NCI-H1417 treated with DMSO at 0.1 percent for 48 hours (cell line): ENCODE measurements around the gene DOHH.

Experiments used
- DNase-seq: peaks from one replicate; lab custom pipeline; 2025; lab: John Stamatoyannopoulos, UW

DOHH gene

DNA sequence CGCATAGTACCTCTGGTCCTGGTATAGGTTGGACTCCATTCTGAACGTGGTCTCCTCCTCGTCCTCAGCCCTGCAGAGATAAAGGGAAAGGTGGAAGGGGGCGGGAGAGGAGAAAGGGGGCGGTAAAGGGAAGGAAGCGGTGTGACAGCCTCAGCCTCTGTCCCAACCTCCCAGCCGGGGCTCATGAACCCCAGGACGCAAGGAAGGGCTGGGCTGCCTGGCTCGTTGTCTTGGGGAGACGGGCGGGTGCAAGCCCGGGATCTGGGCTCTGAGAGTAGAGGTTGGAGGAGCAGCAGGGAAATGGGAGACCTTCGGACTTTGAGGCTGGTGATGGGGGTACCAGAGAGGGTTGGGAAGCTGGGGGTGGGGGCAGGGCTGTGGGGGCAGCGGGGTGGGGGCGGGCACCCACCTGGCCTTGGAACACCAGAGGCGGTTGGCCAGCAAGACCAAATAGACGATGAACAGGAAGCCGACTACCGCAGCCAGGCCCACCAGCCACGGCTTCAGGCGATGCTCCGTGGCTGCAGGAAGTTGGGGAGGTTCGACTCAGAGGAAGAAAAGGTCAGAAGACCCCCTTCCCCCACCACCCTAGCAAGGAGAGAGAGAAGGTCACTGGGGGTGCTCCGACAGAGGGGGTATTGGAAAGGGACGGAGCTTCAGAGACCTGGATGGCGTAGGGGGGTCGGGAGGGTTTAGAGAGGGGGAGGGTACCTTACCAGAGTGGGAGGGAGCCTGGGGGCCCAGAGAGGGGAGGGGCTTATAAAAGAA is 21.9 kb downstream of the DOHH start:
- no peak for DNase-seq

- no peak for DNase-seq
These were observed 22.5 kb downstream of the DOHH start for GRCh38 chr19:3477951-3478350.

DNA sequence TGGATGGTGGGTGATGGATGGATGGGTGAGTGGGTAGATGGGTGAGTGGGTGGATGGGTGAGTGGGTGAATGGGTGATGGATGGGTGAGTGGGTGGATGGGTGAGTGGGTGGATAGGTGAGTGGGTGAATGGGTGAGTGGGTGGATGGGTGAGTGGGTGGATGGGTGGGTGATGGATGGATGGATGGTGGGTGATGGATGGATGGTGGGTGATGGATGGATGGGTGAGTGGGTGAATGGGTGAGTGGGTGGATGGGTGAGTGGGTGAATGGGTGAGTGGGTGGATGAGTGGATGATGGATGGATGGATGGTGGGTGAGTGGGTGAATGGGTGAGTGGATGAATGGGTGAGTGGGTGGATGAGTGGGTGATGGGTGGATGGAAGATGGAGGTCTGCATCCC is 23.0 kb downstream of the DOHH start:
- DNase-seq: no peak

DNA sequence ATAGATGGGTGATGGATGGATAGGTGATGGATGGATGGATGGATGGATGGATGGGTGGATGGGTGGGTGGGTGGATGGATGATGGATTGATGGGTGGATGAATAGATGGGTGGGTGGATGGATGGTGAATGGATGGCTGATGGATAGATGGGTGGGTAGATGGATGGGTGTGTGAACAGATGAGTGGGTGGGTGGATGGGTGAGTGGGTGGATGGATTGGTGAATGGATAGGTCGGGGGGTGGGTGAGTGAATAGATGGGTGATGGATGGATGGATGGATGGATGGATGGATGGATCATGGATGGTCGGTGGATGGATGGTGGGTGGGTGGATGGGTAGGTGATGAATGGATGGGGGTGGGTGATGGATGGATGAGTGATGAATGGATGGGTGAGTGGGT is 23.6 kb downstream of the DOHH start:
- DNase-seq: no peak

- DNase-seq: no peak
These were observed 25.0 kb downstream of the DOHH start for GRCh38 chr19:3475449-3475848.

DNA sequence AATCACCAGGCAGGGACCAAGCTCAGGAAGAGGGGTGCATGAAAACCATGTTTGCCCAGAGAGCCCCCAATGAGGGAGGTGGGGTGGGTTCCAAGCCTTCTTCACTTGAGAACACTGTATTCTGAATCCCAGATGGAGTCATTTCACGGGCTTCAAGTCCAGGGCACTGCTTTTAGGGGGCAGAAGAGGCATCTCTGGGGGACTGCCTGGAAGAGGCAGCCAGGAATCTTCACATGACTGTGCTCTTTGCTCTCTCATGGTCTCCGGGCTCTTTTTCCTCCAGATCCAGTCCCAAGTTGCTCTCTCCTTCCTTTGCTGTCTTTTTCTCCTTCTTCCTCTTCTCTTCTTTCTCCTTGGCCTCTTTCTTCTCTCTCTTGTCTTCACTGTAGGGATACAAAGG is 25.9 kb downstream of the DOHH start:
- no peak for DNase-seq

DNA sequence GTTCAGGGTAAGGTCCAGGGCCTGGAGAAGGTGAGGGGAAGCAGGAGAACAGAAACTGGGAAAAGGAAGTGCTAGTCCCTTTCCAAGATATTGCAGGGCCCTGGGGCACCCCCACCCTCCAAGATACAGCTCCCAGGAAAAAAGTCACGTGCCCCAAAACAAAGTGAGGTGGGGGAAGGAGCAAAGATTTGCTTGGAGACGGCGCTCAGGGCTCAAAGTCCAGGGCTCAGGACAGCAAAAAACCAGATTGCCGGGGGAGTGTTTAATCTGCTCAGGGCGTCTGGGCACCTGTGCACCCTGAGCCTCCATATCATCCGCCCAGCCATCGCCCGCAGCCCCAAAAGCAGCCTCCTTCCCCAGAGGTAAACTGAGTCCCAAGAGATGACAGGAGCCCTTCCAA is 26.5 kb downstream of the DOHH start:
- no peak for DNase-seq

GRCh38 chr19:3471954-3472655 is 28.4 kb downstream of the DOHH start:
- DNase-seq: no peak

DNA sequence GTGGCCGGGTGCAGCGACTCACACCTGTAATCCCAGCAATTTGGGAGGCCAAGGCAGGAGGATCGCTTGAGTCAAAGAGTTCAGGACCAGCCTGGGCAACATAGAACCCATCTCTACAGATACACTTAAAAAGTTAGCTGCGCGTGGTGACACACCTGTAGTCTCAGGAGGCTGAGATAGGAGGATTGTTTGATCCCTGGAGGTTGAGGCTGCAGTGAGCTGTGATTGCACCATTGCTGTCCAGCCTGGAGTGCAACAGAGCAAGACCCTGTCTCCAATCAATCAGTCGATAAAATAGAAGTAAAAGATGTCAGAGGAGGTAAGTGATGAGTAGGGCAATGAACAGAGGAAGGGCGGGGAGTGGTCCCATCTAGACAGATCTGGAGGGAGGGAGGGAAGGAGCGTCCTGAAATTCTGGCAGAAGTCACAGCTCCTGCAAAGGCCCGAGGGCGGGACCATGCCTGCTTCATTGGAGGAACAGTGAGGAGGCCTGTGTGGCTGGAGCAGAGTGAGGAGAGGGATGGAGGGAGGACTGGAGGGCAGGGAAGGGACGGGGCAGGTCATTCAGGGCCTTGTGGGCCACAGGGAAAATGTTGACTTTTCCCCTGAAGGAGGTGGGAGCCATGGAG is 29.9 kb downstream of the DOHH start:
- DNase-seq: no peak

GRCh38 chr19:3469638-3470499 is 30.6 kb downstream of the DOHH start:
- no peak for DNase-seq

DNA sequence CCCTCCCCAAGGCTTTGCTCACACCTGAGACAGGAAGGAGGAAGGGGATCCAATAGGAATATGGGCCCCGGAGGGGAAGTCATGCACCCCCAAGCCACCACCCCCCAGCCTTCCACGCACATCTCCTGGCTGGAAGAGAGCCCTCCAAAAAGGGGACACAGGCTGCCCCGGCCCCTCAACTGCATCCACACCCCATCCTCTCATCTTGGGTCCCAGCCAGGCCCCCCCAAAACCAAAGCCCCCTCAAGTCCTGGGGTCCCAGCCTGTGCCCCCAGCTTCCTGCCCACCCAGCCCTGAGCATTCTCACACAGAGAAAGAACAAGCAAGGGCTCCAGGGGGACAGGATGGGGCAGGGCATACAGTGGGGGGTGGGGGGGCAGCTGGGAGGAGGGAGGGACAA is 32.3 kb downstream of the DOHH start:
- DNase-seq: no peak

DNA sequence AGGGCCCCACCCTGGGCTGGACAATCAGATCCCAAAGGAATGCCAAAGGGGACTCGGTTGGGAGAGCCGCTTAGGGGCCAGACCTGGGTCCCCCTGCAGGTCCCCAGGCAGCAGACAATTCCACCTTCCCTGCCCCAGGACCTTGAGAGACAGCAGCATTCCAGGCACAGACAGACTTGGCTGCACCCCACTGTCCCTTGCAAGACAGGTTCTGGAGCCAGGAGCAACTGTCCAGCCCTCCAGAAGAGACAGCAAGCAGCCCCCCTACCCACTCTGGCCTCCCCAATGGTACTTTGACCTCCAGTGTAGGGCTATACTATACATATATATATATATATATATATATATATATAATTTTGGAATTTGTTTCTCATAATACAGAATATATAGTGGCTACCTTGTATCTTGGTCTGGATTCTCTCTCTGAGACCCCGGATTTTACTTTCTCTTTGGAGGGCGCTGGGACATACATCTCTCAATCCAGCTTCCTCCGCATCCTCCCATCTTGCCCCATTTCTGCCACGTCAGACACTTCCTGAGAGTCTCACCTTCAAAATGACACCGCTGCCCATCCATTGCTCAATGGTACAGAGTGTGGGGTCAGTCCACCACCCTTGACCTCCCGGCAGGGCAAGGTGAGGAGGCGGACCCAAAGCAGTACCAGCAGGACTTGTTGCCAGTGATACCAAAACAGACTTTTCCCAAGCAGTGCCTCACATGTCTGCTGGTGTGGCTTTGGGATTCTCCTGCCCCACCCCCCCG is 32.9 kb downstream of the DOHH start:
- no peak for DNase-seq

DNA sequence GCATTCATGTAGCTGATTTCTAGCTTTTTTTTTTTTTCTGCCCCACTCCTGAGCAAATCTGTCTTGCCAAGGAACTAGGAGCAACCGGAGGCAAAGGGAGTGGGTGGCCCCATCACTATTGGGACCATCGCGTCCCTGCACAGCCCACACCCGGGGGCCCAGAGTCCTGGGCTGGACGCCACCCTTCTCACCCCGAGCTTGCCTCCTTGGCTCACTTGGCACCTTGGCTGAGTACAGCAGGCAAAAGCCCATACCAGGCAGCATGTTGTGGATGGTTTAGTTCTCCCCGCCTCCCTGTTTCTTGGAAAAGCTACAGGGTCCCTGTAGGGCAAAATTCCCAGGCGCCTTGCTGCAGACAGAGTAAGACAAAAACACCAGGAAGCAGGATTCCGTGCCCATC is 33.8 kb downstream of the DOHH start:
- DNase-seq: no peak

GRCh38 chr19:3465552-3465951 is 34.9 kb downstream of the DOHH start:
- DNase-seq: no peak

DNA sequence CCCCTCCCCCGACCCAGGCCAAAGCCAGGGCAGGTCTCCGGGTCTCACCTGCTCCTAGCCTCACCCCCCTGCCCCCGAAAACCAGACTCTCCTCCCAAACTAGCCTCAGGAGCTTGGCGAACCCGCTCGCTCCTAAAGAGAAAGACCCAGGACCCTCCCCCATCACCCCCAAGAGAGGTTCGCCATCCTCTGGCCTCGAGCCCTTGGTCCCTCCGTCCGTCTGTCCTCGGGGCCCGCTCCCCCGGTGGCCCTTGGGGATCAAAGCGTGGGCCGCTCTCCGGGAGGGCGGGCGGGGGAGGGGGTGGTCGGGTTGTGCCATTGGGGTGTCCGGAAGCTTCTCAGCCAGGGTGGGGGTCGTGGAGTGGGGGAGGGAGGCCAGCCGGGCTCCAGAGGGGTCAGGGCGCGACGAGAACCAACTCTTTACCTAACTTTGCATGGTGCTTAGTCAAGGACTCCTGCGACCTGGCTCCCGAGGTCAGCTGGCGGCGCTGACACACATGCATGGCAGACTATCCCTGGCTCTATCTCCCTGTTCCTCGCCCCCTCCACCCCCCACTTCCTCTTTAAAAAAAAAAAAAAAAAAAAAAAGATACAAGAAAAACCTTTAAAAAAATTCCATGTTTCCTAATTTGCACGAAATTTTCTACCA is 35.8 kb downstream of the DOHH start:
- no peak for DNase-seq

- DNase-seq: no peak
These were observed 36.5 kb downstream of the DOHH start for GRCh38 chr19:3463714-3464586.

- DNase-seq: no peak
These were observed 37.3 kb downstream of the DOHH start for GRCh38 chr19:3462991-3463713.

GRCh38 chr19:3459965-3460582 is 40.4 kb downstream of the DOHH start:
- no peak for DNase-seq
